Neuron (in vitro differentiated cells): ENCODE data around the gene NEK11.
A peak's percentile ranks its signal among the peaks of the same experiment; 100 is the strongest.
"Not testable (repeated sequence)": the region's sequence is repeated elsewhere in the genome, so short reads cannot be mapped to it uniquely, and the experiment has no call there.

Experiments
- H2AFZ ChIP-seq: one replicate; pipeline ENCODE4 v1.6.1; 2013; ENCODE audit warnings: low read depth, mild to moderate bottlenecking, inconsistent platforms, low read length, moderate library complexity
- H3K27me3 ChIP-seq: one replicate; pipeline ENCODE4 v1.6.1; 2013; ENCODE audit warnings: low read length; ENCODE audit not compliant: insufficient read depth
- H3K36me3 ChIP-seq: one replicate; pipeline ENCODE4 v1.6.1; 2013; ENCODE audit warnings: low read length; ENCODE audit not compliant: insufficient read depth
- H3K4me1 ChIP-seq: one replicate; pipeline ENCODE4 v1.6.1; 2013; ENCODE audit warnings: low read length; ENCODE audit not compliant: insufficient read depth
- H3K4me3 ChIP-seq: 2 replicates; pipeline ENCODE4 v1.5.1; 2013; ENCODE audit warnings: mild to moderate bottlenecking, low read length, moderate library complexity
- H3K9me3 ChIP-seq: one replicate; pipeline ENCODE4 v1.6.1; 2013; ENCODE audit warnings: low read length

Gene NEK11

DNA sequence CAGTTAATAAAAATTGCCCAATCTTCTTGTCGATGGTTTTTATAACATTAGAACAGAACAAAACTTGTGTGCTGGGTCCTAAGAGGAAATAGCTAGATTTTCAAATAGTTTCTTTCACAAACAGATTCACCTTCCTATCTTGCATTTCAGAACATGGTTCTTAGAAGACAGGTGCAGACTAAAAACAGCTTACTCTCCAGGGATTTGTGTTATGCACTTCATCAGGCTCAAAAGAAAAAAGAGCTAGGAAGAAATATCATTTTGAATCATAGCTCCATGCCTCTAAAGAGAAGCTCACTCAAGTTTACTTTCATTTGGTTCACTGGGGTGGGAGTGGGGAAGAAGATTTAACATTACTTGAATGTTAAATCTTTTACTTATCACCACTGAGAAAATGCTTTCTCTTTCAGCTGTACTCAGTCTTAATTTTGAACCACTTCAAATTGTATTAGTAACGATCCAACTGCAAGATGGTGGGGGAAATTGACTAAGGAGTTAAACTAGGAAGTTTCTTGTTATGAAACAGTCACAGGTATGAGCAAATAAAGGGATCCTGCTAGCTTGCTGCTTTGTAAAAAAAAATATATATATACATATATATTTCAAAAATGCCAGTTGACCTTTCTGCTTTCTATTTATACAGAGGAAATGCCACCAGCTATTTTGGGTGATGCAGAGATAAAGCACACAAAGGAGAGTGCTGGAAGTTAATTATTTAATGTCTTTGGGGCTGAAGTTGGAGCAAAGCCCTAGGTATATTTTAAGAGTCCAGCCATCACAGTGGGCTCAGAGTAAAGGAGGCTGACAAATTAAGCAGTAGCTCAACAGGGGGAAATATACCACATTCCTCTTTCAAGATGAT is 326.6 kb downstream of the NEK11 start:
- Histone ChIP-seq H3K36me3 (no peaks in the 10 kb centered on the region), H3K9me3 (no peaks in the 10 kb centered on the region), H3K4me1 (no peaks in the 10 kb centered on the region), H3K27me3 (peaks cover 3% of the 10 kb centered on the region), H3K4me3 (no peak overlapping the region), H2AFZ (no peak overlapping the region)

DNA sequence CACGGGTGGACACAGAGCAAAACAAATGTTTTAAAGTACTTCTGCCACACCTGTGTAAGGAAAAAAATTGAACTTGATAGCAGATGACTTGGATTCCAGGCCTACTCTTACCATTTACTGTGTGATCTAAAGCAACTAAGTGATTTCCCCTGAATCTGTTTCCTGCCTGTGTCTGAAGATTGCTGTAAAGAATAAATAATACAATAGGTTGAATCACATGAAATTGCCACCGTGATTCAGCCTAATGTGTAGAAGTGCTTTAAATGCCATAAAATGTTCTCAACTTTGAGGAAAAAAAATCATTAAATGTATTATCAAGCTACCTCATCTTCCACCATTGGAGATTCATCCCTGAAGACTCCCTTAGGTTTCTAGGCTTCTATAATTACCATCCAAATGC is 327.3 kb downstream of the NEK11 start:
- Histone ChIP-seq H3K36me3 (no peaks in the 10 kb centered on the region), H3K4me1 (no peaks in the 10 kb centered on the region), H2AFZ (no peak overlapping the region), H3K27me3 (peaks cover 3% of the 10 kb centered on the region), H3K9me3 (no peaks in the 10 kb centered on the region), H3K4me3 (no peak overlapping the region)

DNA sequence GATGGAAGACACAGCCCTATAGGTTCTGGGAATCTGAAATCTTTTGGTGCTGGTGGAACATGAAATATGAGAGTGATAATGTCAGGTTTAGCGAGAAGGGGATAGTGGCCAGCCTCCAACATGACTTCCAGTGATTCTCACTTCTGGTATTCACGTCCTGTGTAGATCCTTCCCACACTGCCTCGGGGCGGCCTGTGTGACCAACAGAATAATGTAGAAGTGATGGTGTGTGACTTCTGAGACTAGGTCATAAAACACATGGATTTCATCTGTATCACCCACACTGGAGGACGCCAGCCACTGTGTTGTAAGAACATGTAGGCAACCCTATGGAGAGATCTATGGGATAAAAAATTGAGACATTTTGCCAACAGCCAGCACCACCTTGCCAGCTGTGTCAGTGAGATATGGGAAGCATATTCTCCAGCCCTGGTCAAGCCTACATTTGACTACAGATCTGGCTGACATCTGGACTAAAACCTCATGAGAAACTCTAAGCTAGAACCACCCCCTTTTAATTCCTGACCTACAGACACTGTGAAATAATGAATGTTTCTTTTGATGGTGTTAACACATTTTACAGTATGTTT is 329.4 kb downstream of the NEK11 start:
- Histone ChIP-seq H3K4me3 (no peak overlapping the region), H3K9me3 (no peaks in the 10 kb centered on the region), H3K4me1 (no peaks in the 10 kb centered on the region), H3K36me3 (no peaks in the 10 kb centered on the region), H3K27me3 (peaks cover 3% of the 10 kb centered on the region), H2AFZ (no peak overlapping the region)

DNA sequence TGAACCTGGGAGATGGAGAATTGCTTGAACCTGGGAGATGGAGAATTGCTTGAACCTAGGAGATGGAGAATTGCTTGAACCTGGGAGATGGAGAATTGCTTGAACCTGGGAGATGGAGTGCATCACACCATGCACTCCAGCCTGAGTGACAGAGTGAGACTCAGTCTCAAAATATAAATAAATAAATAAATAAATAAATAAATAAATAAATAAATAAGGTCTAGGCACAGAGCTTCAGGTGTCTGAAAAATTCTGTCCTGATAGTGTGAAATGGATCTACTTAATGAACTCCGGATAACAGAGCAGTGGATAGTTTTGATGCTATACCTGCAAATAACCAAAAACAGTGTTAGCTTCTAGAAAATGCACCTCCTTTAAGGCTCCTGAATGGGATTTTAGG is 330.6 kb downstream of the NEK11 start:
- H3K4me3 ChIP-seq = no peak overlapping the region
- no peaks in the 10 kb centered on the region for H3K4me1 ChIP-seq
- no peaks in the 10 kb centered on the region for H3K36me3 ChIP-seq
- peaks cover 4% of the 10 kb centered on the region for H3K9me3 ChIP-seq
- H3K27me3 ChIP-seq = peaks cover 3% of the 10 kb centered on the region
- no peak overlapping the region for H2AFZ ChIP-seq

DNA sequence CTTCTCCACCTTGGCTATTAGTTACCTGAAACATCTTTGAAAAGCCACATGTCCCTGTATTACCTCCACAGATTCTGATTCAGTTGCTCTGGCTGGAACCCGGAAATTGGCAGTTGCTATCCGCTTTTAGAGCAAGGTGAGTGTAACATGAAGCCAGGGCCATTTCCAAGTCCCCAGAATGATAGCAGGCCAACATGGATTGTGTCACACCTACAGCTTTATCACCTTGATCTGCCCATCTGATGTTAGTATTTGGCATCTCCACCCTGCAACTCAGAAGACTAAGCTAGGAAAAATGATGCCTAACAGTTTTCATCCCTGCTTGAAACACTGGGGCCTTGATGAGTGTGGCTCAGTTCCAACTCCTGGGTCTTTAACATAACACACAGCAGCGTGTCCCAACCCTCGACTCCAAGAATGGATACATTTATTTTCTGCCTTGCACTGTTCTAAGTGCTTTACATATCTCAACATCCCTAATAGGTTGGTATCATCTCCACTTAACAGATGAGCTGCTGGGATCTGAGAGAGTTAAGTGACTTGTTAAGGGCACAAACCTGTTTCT is 333.6 kb downstream of the NEK11 start:
- peaks cover 3% of the 10 kb centered on the region for H3K27me3 ChIP-seq
- no peak overlapping the region for H2AFZ ChIP-seq
- no peaks in the 10 kb centered on the region for H3K36me3 ChIP-seq
- peaks cover 4% of the 10 kb centered on the region for H3K9me3 ChIP-seq
- no peaks in the 10 kb centered on the region for H3K4me1 ChIP-seq
- no peak overlapping the region for H3K4me3 ChIP-seq

DNA sequence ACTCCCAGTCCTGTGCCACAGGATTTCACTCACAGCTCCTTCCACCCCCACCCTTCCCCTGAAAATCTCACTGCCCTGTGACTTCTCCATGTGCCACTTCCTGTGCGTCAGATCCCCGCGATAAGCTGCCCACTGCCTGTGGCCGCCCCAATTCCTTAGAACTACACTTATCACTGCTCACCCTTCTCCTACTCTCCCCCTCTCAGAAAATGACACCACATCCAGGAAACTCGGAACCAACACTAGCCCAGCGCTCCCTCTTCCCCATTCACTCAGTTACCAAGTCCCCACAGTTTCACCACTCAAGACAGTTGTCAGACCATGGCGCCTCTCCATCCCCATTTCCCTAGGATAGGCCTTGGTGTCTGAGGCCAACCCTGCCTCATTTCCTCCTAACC is 334.4 kb downstream of the NEK11 start:
- H3K4me1 ChIP-seq, H3K36me3 ChIP-seq, H3K4me3 ChIP-seq, H3K9me3 ChIP-seq, H2AFZ ChIP-seq, H3K27me3 ChIP-seq: not testable (repeated sequence)

DNA sequence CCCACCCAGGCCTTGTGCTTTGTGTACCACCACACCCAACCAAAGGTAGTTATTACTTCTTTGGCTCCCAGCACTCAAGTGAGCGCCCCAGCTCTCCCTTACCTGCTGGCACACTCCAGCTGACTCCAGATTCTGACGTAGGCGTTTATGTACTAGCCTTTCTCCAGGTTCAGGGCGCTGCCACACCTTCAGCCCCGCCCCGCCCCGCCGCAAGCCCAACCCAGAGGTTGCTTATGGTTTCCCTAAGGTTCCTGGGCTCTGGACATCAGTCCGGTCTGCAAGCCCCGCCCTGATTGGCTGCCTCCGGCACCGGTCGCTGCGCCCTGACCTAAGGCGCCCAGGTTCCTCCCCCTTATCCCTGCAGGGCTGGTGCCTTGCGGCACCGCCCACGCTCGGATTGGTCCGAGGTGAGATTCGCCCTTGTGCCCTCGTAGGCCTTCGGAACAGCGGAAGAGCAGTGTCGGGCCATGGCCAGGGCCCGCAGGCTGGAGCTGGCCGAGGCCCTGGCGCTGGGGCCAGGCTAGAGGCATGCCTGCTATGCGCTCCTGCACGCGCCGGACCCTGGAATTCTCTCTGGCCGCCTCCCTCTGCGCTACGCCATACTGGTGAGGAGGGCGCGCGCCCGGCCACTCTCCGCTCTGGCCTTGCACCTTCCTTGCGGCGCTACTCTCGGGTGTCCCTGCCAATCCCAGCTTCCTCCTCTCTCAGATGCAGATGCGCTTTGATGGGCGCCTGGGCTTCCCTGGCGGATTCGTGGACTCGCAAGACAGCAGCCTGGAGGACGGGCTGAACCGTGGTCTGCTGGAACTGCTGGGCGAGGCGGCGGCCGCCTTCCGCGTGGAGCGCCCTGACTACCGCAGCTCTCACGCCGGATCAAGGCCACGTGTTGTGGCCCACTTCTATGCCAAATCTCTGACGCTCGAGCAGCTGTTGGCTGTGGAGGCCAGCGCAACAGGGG is 335.1 kb downstream of the NEK11 start:
- Histone ChIP-seq H3K9me3 (peaks cover 4% of the 10 kb centered on the region), H3K4me3 (no peak overlapping the region), H2AFZ (no peak overlapping the region), H3K27me3 (peaks cover under 1% of the 10 kb centered on the region), H3K36me3 (no peaks in the 10 kb centered on the region), H3K4me1 (no peaks in the 10 kb centered on the region)

DNA sequence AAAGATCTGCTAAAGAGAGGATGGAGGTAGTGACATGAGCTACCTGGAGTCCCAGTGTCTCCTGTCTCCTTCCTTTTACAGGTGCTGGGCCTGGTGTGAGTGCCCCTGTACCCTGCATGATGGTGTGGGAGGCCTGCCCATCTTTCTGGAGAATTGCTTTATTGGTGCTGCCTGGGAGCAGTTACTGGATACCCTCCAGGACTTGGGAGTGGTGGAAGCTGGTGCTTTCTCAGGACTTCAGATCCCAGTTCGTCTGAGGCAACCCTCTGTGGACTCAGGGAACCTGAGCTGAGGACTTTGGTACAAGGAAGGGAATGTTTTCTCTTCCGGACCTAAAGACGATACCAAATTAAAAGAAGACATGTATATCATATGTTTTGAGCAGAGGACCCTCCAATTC is 336.6 kb downstream of the NEK11 start:
- Histone ChIP-seq H2AFZ (no peak overlapping the region), H3K36me3 (no peaks in the 10 kb centered on the region), H3K4me1 (no peaks in the 10 kb centered on the region), H3K27me3 (no peaks in the 10 kb centered on the region), H3K4me3 (no peak overlapping the region), H3K9me3 (peaks cover 4% of the 10 kb centered on the region)

DNA sequence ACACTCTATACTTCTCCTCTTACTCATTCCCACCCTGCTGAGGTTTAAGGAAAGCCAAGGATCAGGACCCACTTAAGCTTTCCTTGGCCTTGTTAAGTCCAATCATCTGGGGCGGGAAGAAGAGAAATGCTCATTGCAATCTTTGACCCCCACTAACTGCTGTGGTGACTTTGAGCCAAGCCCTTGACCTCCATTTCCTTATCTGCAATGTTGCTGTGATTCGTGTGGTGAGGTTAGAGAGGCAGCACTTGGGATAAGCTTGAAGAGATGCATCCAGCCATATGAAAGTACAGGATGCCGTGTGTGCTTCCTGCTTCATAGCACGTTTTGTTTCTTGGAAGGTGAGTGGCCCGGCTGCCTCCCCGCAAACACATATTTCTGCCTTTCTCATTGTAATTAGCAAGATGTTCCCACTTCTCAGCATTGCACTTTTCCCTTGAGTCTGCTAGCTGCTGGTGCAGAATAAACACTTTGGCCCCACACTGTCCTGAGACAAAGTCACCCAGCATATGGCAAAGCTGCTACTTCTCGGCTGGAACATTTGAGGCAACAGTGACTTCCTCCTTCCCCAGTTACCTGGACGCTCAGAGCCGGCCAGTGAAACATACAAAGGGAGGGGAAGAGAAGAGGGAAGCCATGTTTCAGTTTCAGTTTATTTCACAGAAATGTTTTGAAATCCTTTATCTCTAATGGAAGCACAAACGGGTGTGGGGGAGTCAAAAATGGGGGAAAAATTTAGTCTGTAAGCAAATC is 344.4 kb downstream of the NEK11 start:
- H2AFZ ChIP-seq = no peak overlapping the region
- no peak overlapping the region for H3K4me3 ChIP-seq
- H3K9me3 ChIP-seq = no peaks in the 10 kb centered on the region
- H3K4me1 ChIP-seq = no peaks in the 10 kb centered on the region
- H3K27me3 ChIP-seq = no peaks in the 10 kb centered on the region
- H3K36me3 ChIP-seq = peaks cover 25% of the 10 kb centered on the region

DNA sequence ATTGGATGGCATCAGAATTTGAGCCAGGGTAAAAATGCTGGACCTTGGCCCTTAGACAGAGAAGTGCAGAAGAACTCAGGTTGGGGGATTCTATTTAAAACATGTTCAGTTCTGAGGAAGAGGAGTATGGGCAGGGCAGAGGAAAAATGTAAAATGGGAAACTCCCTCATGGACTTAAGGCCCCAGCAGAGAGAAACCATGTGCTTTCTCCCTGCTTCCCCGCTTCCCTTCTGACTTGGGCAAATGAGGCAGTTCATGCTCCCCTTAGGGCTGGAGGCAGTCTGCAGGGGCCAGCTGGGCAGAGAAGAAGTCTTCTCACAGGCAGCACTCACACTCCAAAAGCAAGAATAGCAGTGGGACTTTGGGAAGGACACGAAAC is 345.0 kb downstream of the NEK11 start:
- H3K9me3 ChIP-seq = no peaks in the 10 kb centered on the region
- no peaks in the 10 kb centered on the region for H3K27me3 ChIP-seq
- H3K36me3 ChIP-seq = peaks cover 29% of the 10 kb centered on the region
- H3K4me1 ChIP-seq = no peaks in the 10 kb centered on the region
- no peak overlapping the region for H3K4me3 ChIP-seq
- no peak overlapping the region for H2AFZ ChIP-seq

DNA sequence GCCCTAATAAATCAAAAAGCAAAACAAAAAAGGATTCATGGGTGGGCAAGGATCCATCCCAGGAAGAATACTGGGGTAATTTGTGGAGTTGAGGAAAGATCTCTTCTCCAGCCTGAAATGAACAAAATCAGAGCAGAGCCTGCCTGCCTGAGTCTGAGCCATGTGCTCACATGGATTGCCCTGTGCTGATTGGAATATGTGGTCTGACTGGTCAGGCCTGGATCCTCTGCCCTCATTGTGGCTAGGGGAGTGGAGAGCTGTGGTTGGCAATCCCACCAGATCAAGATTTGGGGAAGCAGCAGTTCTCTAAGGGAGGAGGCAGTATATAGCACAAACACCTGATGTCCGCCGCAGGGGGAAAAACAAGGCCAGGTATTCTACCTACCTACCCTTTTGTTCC is 348.1 kb downstream of the NEK11 start:
- Histone ChIP-seq H3K4me1 (no peaks in the 10 kb centered on the region), H3K9me3 (no peaks in the 10 kb centered on the region), H3K4me3 (no peak overlapping the region), H2AFZ (no peak overlapping the region), H3K36me3 (peaks cover 29% of the 10 kb centered on the region), H3K27me3 (no peaks in the 10 kb centered on the region)

DNA sequence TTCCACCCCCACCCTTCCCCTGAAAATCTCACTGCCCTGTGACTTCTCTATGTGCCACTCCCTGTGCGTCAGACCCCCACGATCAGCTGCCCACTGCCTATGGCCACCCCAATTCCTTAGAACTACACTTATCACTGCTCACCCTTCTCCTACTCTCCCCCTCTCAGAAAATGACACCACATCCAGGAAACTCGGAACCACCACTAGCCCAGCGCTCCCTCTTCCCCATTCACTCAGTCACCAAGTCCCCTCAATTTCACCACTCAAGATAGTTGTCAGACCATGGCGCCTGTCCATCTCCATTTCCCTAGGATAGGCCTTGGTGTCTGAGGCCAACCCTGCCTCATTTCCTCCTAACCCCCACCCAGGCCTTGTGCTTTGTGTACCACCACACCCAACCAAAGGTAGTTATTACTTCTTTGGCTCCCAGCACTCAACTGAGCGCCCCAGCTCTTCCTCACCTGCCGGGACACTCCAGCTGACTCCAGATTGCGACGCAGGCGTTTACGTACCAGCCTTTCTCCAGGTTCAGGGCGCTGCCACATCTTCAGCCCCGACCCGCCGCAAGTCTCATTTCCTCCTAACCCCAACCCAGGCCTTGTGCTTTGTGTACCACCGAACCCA is 354.3 kb downstream of the NEK11 start:
- peak overlapping the region; percentile 77 for H3K4me3 ChIP-seq
- H2AFZ ChIP-seq = peak overlapping the region; percentile 21
- H3K27me3 ChIP-seq, H3K9me3 ChIP-seq: not testable (repeated sequence)
- peaks cover 28% of the 10 kb centered on the region for H3K36me3 ChIP-seq
- H3K4me1 ChIP-seq = peaks cover 22% of the 10 kb centered on the region
